Natural killer cell (primary cell): ENCODE measurements around the gene KRT81. TPM values are rescaled to one million over a fixed set of nuclear protein-coding genes. Genes with fewer than 3 reads are reported as not detected.
"Not testable (repeated sequence)": the region's sequence is repeated elsewhere in the genome, so short reads cannot be mapped to it uniquely, and the experiment has no call there.

Source experiments
- ATAC-seq, 3 donors: fragments of 150-1000 bp in 2 of 3; fragments of 200-7000 bp in 1 of 3; cut with Tn5 transposase; 1 replicate in 1 of 3; 2 replicates in 2 of 3; pipeline ENCODE4 v1.10.0; 2021; ENCODE audit warnings: mild to moderate bottlenecking in 2 of 3, moderate library complexity in 2 of 3
- DNase-seq, 2 donors: peaks; one replicate each; pipeline versions ENCODE4 v3.0.0 to v3.0.0-alpha.2; 2013 to 2021; ENCODE audit warnings: mixed read lengths in 1 of 2
- H3K27ac ChIP-seq: one replicate; pipeline ENCODE4 v1.5.1; 2013; ENCODE audit warnings: mild to moderate bottlenecking, low read length
- H3K27me3 ChIP-seq: one replicate; pipeline ENCODE4 v1.6.1; 2013; ENCODE audit warnings: low read length; ENCODE audit not compliant: control insufficient read depth, insufficient read depth
- H3K36me3 ChIP-seq: one replicate; pipeline ENCODE4 v1.6.1; 2013; ENCODE audit warnings: low read length; ENCODE audit not compliant: control insufficient read depth, insufficient read depth
- H3K4me1 ChIP-seq: one replicate; pipeline ENCODE4 v1.6.1; 2013; ENCODE audit warnings: low read length; ENCODE audit not compliant: control insufficient read depth, insufficient read depth
- H3K4me3 ChIP-seq: one replicate; pipeline ENCODE4 v1.5.1; 2013; ENCODE audit warnings: low read length
- H3K9me3 ChIP-seq: one replicate; pipeline ENCODE4 v1.6.1; 2013; ENCODE audit warnings: low read length; ENCODE audit not compliant: control insufficient read depth, insufficient read depth
- H3K27ac Mint-ChIP-seq, 2 donors: one replicate each; pipeline ENCODE4 v1.8.0; 2022; ENCODE audit warnings: mild to moderate bottlenecking in 2 of 2, mixed read lengths in 2 of 2, moderate library complexity in 1 of 2
- H3K27me3 Mint-ChIP-seq, 2 donors: one replicate each; pipeline ENCODE4 v1.8.0; 2022; ENCODE audit warnings: low read depth in 2 of 2, mixed read lengths in 2 of 2
- H3K36me3 Mint-ChIP-seq: one replicate; pipeline ENCODE4 v1.8.0; 2022; ENCODE audit warnings: mixed read lengths
- H3K4me1 Mint-ChIP-seq, 2 donors: one replicate each; pipeline ENCODE4 v1.8.0; 2022; ENCODE audit warnings: mixed read lengths in 2 of 2
- H3K4me3 Mint-ChIP-seq: one replicate; pipeline ENCODE4 v1.8.0; 2022; ENCODE audit warnings: mild to moderate bottlenecking, moderate library complexity, mixed read lengths
- H3K9me3 Mint-ChIP-seq, 2 donors: one replicate each; pipeline ENCODE4 v1.8.0; 2022; ENCODE audit warnings: mixed read lengths in 2 of 2
- CTCF ChIP-seq: fragments of 200-600 bp; IDR thresholded peaks from one replicate; pipeline ENCODE4 v1.8.0; 2022; ENCODE audit warnings: antibody characterized with exemption
- WGBS: methylation state at CpG from one replicate; pipeline ENCODE4 v1.1.7; 2013; ENCODE audit warnings: missing lambda C conversion rate; ENCODE audit not compliant: insufficient coverage; 5-methylcytosine and 5-hydroxymethylcytosine counted together
- intact Hi-C: fragments of 100-400 bp; cut with micrococcal nuclease; formaldehyde crosslinking; loops from one replicate; pipeline ENCODE4 v1.14.2; 2022
- total RNA-seq, 4 donors: library from RNA; stranded (reverse); fragments of 120-200 nt in 1 of 4; gene quantifications; one replicate each; pipeline versions ENCODE4 v1.2.3 to v1.2.4, GENCODE V29; 2013 to 2022

The KRT81 gene
- total RNA-seq, 3 donors from 2014 or later (not counting 1 experiment from before 2014, with no cell fraction given): 0.28 to 1.4 (median 1.3) TPM

DNA sequence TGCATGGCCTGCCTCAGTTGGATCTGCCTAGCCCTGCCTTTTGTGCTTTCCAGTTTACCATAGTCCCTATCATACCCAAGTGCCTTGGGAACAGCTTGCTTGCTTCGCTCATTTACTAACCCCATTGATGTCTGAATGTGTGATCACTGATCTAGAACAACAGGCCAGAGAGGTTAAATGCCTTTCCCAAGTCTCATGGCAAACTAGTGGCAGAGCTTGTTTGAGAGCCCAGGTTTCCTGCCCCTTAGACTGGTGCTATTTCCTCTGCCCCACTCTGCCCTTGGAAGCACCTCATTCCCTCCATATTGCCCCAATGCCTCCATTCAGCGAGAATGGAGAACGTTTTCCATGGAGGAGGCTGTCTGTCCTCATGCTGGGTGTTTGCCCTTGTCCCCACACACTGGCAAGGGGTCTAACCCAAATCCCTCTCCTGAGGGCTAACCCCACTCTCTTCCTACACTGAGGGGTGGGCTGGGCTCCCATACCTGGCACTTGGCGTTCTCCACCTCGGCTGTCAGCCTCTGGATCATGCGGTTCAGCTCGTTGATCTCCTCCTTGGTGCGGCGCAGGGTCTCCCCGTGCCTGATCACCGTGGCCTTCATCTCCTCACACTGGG is 38.5 kb downstream of the KRT81 start:
- no peaks in the 10 kb centered on the region for H3K4me1 ChIP-seq
- intact Hi-C loops: no loop called here
- H3K4me1 Mint-ChIP-seq: peaks cover 9 to 11% of the 10 kb centered on the region in 2 donors
- H3K27me3 Mint-ChIP-seq: peaks cover 45 to 47% of the 10 kb centered on the region in 2 donors
- no peak overlapping the region for H3K4me3 ChIP-seq
- no peaks in the 10 kb centered on the region for H3K36me3 ChIP-seq
- no peak overlapping the region for H3K27ac ChIP-seq
- WGBS: 87% methylated on average over 7 of the region's 11 CpGs
- no peak for TF ChIP-seq CTCF
- no peak for ATAC-seq
- H3K36me3 Mint-ChIP-seq: no peaks in the 10 kb centered on the region
- no peaks in the 10 kb centered on the region for H3K9me3 Mint-ChIP-seq
- DNase-seq: no peak
- peaks cover 33% of the 10 kb centered on the region for H3K27me3 ChIP-seq
- H3K9me3 ChIP-seq: no peaks in the 10 kb centered on the region
- H3K4me3 Mint-ChIP-seq: no peak overlapping the region
- H3K27ac Mint-ChIP-seq: no peak overlapping the region

DNA sequence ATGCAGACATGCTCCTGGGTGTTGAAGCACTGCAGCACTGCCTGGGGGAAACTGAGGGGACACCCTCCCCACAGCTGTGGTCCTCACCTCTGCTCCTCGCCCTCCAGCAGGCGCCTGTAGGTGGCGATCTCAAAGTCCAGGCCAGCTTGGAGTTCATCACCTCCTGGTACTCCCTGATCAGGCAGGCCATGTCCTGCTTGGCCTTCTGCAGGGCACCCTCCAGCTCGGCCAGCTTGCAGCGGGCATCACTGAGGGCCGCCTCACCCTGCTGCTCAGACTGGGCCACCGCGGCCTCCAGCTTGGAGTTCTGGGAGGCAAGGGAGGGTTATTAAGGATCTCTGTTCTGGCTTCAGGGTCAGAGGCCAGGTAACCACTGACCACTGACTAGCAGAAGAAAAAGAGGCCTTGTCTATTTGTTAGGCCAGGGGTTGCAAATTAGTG is 39.1 kb downstream of the KRT81 start:
- H3K4me1 ChIP-seq, H3K9me3 Mint-ChIP-seq, H3K27ac ChIP-seq, H3K36me3 Mint-ChIP-seq, DNase-seq, H3K4me3 Mint-ChIP-seq, ATAC-seq, H3K4me3 ChIP-seq, H3K27ac Mint-ChIP-seq, H3K36me3 ChIP-seq, intact Hi-C loops, H3K9me3 ChIP-seq: not testable (repeated sequence)
- peaks cover 9 to 11% of the 10 kb centered on the region in 2 donors for H3K4me1 Mint-ChIP-seq
- H3K27me3 Mint-ChIP-seq: peaks cover 46 to 52% of the 10 kb centered on the region in 2 donors
- WGBS: 92% methylated on average over 8 of the region's 8 CpGs
- H3K27me3 ChIP-seq: peaks cover 27% of the 10 kb centered on the region

- no peak for TF ChIP-seq CTCF
- peaks cover 23% of the 10 kb centered on the region for H3K27me3 ChIP-seq
- H3K27me3 Mint-ChIP-seq: peaks cover 39 to 47% of the 10 kb centered on the region in 2 donors
- H3K27ac Mint-ChIP-seq: no peak overlapping the region
- no peak for DNase-seq
- no peak for ATAC-seq
- no peaks in the 10 kb centered on the region for H3K4me1 ChIP-seq
- H3K9me3 Mint-ChIP-seq: no peaks in the 10 kb centered on the region
- H3K36me3 Mint-ChIP-seq: no peaks in the 10 kb centered on the region
- intact Hi-C loops: no loop called here
- H3K4me1 Mint-ChIP-seq: peaks cover 9 to 11% of the 10 kb centered on the region in 2 donors
- no peak overlapping the region for H3K4me3 ChIP-seq
- no peak overlapping the region for H3K4me3 Mint-ChIP-seq
- no peak overlapping the region for H3K27ac ChIP-seq
- H3K9me3 ChIP-seq: no peaks in the 10 kb centered on the region
- H3K36me3 ChIP-seq: no peaks in the 10 kb centered on the region
- WGBS: 51% methylated on average over 8 of the region's 9 CpGs
These were observed 39.8 kb downstream of the KRT81 start for GRCh38 chr12:52251367-52252051.

DNA sequence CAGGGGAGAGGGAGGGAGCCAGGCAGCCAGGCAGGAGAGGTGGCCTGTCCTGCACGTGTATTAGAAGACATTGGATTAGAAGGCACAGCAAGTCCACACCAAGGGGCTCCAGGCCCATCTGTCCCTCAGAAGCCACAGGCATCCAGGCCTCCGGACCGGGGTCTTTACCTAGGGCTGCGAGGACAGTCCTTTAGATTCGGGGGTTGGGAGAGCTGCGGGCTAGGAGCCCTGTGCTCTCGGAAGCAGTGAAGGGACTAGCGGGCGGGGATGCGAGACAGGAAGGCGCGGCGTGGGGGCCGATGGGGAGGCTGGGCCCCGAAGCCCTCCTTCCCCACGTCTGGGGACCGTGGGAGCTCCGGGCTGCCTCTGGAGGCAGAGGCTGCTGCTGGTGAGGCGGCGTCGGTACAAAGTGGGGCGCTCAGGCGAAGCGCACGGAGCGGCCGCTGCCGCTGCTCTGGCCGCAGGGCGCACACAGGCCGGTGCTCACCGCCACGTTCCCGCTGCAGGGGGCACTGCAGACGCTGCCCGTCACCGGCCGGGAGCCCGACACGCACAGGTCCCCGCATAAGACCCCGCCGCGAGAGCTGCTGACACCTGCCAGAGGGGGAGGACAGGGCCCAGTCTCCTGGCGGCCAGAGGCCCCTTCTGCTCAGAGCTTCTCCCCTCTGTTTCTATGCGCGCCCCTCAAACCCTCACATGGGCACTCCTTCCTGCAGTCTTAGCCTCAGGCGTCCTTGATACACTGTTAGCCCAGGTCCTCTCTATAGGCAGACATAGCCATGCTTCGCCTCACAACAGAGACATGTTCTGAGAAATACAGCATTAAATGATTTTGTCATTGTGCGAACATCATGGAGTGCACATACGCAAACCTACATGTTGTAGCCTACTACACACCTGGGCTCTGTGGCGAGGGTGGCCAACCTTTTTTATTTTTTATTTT is 41.0 kb downstream of the KRT81 start:
- H3K27ac Mint-ChIP-seq: no peak overlapping the region
- peaks cover 18% of the 10 kb centered on the region for H3K27me3 ChIP-seq
- no peaks in the 10 kb centered on the region for H3K36me3 Mint-ChIP-seq
- no peak overlapping the region for H3K27ac ChIP-seq
- H3K9me3 Mint-ChIP-seq: no peaks in the 10 kb centered on the region
- intact Hi-C loops: no loop called here
- H3K4me1 ChIP-seq: no peaks in the 10 kb centered on the region
- H3K4me3 Mint-ChIP-seq: peak overlapping the region; percentile 25
- no peak for DNase-seq
- H3K9me3 ChIP-seq: no peaks in the 10 kb centered on the region
- no peaks in the 10 kb centered on the region for H3K36me3 ChIP-seq
- H3K27me3 Mint-ChIP-seq: peaks cover 31 to 35% of the 10 kb centered on the region in 2 donors
- no peak for ATAC-seq
- no peak for TF ChIP-seq CTCF
- H3K4me3 ChIP-seq: no peak overlapping the region
- 27% methylated on average over 52 of the region's 52 CpGs for WGBS
- H3K4me1 Mint-ChIP-seq: peaks cover 9 to 11% of the 10 kb centered on the region in 2 donors
